Panc1 (cell line): ENCODE measurements around the gene SLIT3. TPM values are rescaled to one million over a fixed set of nuclear protein-coding genes. Genes with fewer than 3 reads are reported as not detected.

Source experiments
- ATAC-seq: fragments of 200-7000 bp; cut with Tn5 transposase; 2 replicates; pipeline ENCODE4 v1.9.1; 2020; ENCODE audit warnings: mild to moderate bottlenecking, moderate library complexity
- BruUV-seq: library from RNA; stranded (reverse); fragments of 400-500 nt; replicated peaks from 2 replicates; lab custom pipeline; 2021; lab: Mats Ljungman, UMichigan
- CTCF ChIA-PET: fragments of 300-600 bp; sonication (Branson Sonifier 250); formaldehyde crosslinking; loops from one replicate; lab custom pipeline; 2022; ENCODE audit warnings: antibody characterized with exemption; lab: Charles Lee
- POLR2A ChIA-PET: fragments of 300-600 bp; sonication (Branson Sonifier 250); formaldehyde crosslinking; loops from one replicate; lab custom pipeline; 2022; ENCODE audit warnings: antibody characterized with exemption; lab: Charles Lee
- DNase-seq: peaks from one replicate; pipeline ENCODE4 v3.0.0-alpha.2; 2010; ENCODE audit warnings: low read depth, low spot score
- H3K27ac ChIP-seq: 2 replicates; pipeline ENCODE4 v1.5.1; 2011; ENCODE audit warnings: mild to moderate bottlenecking, low read length, inconsistent platforms
- H3K27me3 ChIP-seq: fragments of 200-500 bp; sonication (Bioruptor generic); 2 replicates; pipeline ENCODE4 v1.6.0; 2014; ENCODE audit warnings: low read length, inconsistent platforms; ENCODE audit not compliant: control insufficient read depth, insufficient read depth
- H3K36me3 ChIP-seq: fragments of 200-500 bp; sonication (Bioruptor generic); 2 replicates; pipeline ENCODE4 v1.5.1; 2014; ENCODE audit warnings: inconsistent platforms, mild to moderate bottlenecking, low read length, moderate library complexity; ENCODE audit not compliant: control insufficient read depth, insufficient read depth
- H3K4me1 ChIP-seq: 2 replicates; pipeline ENCODE4 v1.5.1; 2011; ENCODE audit warnings: inconsistent platforms, mild to moderate bottlenecking, low read length, moderate library complexity; ENCODE audit not compliant: control insufficient read depth, insufficient read depth
- H3K4me3 ChIP-seq, 2 experiments: 2 replicates each; pipeline ENCODE4 v1.5.1; 2011 to 2012; ENCODE audit warnings: low read depth in 2 of 2, low read length in 2 of 2, mild to moderate bottlenecking in 2 of 2, inconsistent platforms in 1 of 2, moderate library complexity in 1 of 2
- H3K9me3 ChIP-seq: fragments of 200-500 bp; sonication (Bioruptor generic); 2 replicates; pipeline ENCODE4 v1.5.1; 2014; ENCODE audit warnings: low read depth, mild to moderate bottlenecking, inconsistent platforms, low read length, moderate library complexity; ENCODE audit not compliant: control insufficient read depth, insufficient read depth
- POLR2AphosphoS5 ChIP-seq: IDR thresholded peaks from 2 replicates; pipeline ENCODE4 v1.6.1; 2012; ENCODE audit warnings: mild to moderate bottlenecking, low read depth, low read length, moderate library complexity
- REST ChIP-seq, 2 experiments: IDR thresholded peaks; 2 replicates each; pipeline ENCODE4 v1.6.1; 2011 to 2012; ENCODE audit warnings: low read depth in 2 of 2, control low read depth in 1 of 2, low read length in 1 of 2, mild to moderate bottlenecking in 1 of 2, moderate library complexity in 1 of 2; ENCODE audit not compliant: insufficient read depth in 1 of 2
- SIN3A ChIP-seq: IDR thresholded peaks from 2 replicates; pipeline ENCODE4 v1.6.1; 2012; ENCODE audit warnings: low read depth, mild to moderate bottlenecking, low read length, moderate library complexity, borderline replicate concordance; ENCODE audit not compliant: insufficient read depth
- TCF7L2 ChIP-seq: IDR thresholded peaks from 2 replicates; pipeline ENCODE4 v1.6.1; 2011; ENCODE audit warnings: mild to moderate bottlenecking, low read depth, low read length, inconsistent platforms
- in situ Hi-C: cut with HindIII; loops from 2 replicates; pipeline ENCODE4 v1.10.0; 2016; ENCODE audit warnings: low sequenced_read_pairs, low pct_unique_long_range_greater_than_20kb
- intact Hi-C: fragments of 100-400 bp; cut with micrococcal nuclease; formaldehyde crosslinking; loops from one replicate; pipeline ENCODE4 v1.10.0; 2022; ENCODE audit not compliant: unreplicated experiment
- total RNA-seq: library from RNA; stranded (reverse); gene quantifications from one replicate; pipeline ENCODE4 v1.2.1, GENCODE V29; 2021; ENCODE audit not compliant: unreplicated experiment
- TF ChIP-seq, protein P1 (sequence below): fragments of 450-650 bp; IDR thresholded peaks from 2 replicates; pipeline ENCODE4 v1.5.1; 2017; ENCODE audit warnings: mild to moderate bottlenecking

The SLIT3 gene
- total RNA-seq, 1 experiment from 2014 or later = 26.4 TPM

DNA sequence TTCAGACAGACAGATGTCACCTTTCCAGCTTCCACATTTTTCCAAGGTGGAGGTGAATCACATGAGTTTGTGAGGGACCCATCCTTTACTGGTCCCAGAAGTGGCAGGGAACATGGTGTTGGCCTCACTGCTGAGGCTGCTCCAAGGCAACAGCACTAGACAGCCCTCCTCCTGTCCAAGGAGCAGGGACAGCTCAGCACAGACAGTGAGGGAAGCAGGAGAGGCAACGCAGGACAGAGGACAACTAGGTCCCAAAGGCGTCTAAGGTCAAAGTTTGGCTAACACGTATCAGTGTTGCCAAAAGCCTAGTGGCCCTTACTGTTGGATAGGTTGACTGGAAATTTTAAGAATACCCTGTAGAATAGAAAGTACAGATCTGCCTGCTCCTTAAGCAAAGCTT lies 470.1 kb downstream of the SLIT3 start:
- DNase-seq = no peak
- TF ChIP-seq TCF7L2 (no peak), SIN3A (no peak), REST (IDR thresholded peaks at IDR 0.05; ENCODE audit: insufficient read depth in 1 of 2, low read depth in 2 of 2, low read length in 1 of 2) (no peak), POLR2AphosphoS5 (no peak)
- TF ChIP-seq, protein P1, sequence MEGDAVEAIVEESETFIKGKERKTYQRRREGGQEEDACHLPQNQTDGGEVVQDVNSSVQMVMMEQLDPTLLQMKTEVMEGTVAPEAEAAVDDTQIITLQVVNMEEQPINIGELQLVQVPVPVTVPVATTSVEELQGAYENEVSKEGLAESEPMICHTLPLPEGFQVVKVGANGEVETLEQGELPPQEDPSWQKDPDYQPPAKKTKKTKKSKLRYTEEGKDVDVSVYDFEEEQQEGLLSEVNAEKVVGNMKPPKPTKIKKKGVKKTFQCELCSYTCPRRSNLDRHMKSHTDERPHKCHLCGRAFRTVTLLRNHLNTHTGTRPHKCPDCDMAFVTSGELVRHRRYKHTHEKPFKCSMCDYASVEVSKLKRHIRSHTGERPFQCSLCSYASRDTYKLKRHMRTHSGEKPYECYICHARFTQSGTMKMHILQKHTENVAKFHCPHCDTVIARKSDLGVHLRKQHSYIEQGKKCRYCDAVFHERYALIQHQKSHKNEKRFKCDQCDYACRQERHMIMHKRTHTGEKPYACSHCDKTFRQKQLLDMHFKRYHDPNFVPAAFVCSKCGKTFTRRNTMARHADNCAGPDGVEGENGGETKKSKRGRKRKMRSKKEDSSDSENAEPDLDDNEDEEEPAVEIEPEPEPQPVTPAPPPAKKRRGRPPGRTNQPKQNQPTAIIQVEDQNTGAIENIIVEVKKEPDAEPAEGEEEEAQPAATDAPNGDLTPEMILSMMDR = no peak
- Histone ChIP-seq H3K27ac (no peak overlapping the region), H3K4me3 (no peak overlapping the region), H3K27me3 (no peaks in the 10 kb centered on the region), H3K36me3 (no peaks in the 10 kb centered on the region), H3K9me3 (no peaks in the 10 kb centered on the region), H3K4me1 (no peaks in the 10 kb centered on the region)
- intact Hi-C loops (no loop called here), in situ Hi-C loops (no loop called here)
- no TSS peak for BruUV-seq
- ChIA-PET POLR2A (no interaction called here), CTCF (interaction anchor here (0.7 kb wide), 1 partner anchor 1240 kb away, joined by 6 read pairs; no protein-coding TSS in a partner anchor)
- ATAC-seq = no peak

DNA sequence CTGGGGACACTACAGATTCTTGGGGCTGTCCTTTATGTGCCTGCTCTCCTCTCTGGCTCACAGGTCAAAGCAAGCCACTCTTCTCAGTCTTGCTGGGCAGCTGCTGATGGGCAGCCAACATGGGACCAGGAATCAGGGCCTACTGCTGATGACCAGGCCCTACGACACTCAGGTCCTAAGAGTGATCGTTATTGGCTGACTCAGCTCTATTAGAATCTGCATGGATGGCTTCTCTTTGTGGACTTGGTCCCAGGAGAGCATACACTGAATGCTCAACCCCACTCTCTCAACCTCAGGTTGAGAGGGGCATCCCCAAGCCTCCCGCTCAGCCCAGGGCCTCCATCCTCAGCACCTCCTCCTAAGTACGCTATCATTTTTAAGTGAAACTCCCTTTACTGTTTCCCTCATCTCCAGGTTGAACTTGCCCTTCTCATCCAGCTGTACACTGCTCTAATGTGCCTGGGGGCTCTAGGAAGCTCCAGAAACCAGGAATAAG lies 471.0 kb downstream of the SLIT3 start:
- DNase-seq (no peak), ATAC-seq (no peak)
- H3K9me3 ChIP-seq = no peaks in the 10 kb centered on the region
- in situ Hi-C loops (no loop called here), intact Hi-C loops (no loop called here)
- ChIA-PET POLR2A (no interaction called here), CTCF (no interaction called here)
- BruUV-seq = no TSS peak
- TF ChIP-seq, protein P1 = no peak
- TF ChIP-seq TCF7L2 (no peak), POLR2AphosphoS5 (no peak), REST (IDR thresholded peaks at IDR 0.05; ENCODE audit: insufficient read depth in 1 of 2, low read depth in 2 of 2, low read length in 1 of 2) (no peak), SIN3A (no peak)
- no peaks in the 10 kb centered on the region for H3K36me3 ChIP-seq
- H3K4me3 ChIP-seq = no peak overlapping the region
- H3K4me1 ChIP-seq = no peaks in the 10 kb centered on the region
- no peak overlapping the region for H3K27ac ChIP-seq
- H3K27me3 ChIP-seq = no peaks in the 10 kb centered on the region
